Endothelial cell of umbilical vein (primary cell): ENCODE data around the gene FAM219B. TPM values are rescaled to one million over a fixed set of nuclear protein-coding genes. Genes with fewer than 3 reads are reported as not detected.

Experiments
- BruUV-seq: library from RNA; stranded (reverse); fragments of 400-500 nt; replicated peaks from 2 replicates; lab custom pipeline; 2021; lab: Mats Ljungman, UMichigan
- CTCF ChIA-PET: fragments of 300-600, 350-600 bp; sonication (Branson Sonifier 250); formaldehyde crosslinking; loops from one replicate; lab custom pipeline; 2021; ENCODE audit warnings: antibody characterized with exemption, inconsistent platforms; lab: Charles Lee
- POLR2A ChIA-PET: fragments of 300-600, 350-600 bp; sonication (Branson Sonifier 250); formaldehyde crosslinking; loops from one replicate; lab custom pipeline; 2021; ENCODE audit warnings: antibody characterized with exemption, inconsistent platforms; lab: Charles Lee
- DNase-seq: peaks from one replicate; pipeline ENCODE4 v3.0.0-alpha.2; 2011; ENCODE audit warnings: low read depth, low spot score
- FAIRE-seq: peaks from 2 replicates; lab custom pipeline; 2011; peaks lifted over from hg19 to GRCh38; lab: Jason Lieb, UNC
- H2AFZ ChIP-seq: 2 replicates; pipeline ENCODE4 v1.6.0; 2012; ENCODE audit warnings: low read depth, low read length, control low read depth, inconsistent platforms
- H3K27ac ChIP-seq: 2 replicates; pipeline ENCODE4 v1.5.1; 2011; ENCODE audit warnings: low read depth, mild to moderate bottlenecking, control low read depth, low read length, moderate library complexity; ENCODE audit not compliant: insufficient read depth
- H3K27me3 ChIP-seq, 2 experiments: 2 replicates each; pipeline versions ENCODE4 v1.6.0 to v1.6.1; 2011; ENCODE audit warnings: low read length in 2 of 2, mixed read lengths in 1 of 2; ENCODE audit not compliant: control insufficient read depth in 2 of 2, insufficient read depth in 2 of 2
- H3K36me3 ChIP-seq, 2 experiments: 2 replicates in 1 of 2; 3 replicates in 1 of 2; pipeline ENCODE4 v1.5.1; 2011; ENCODE audit warnings: low read length in 2 of 2, mild to moderate bottlenecking in 1 of 2, moderate library complexity in 1 of 2; ENCODE audit not compliant: control insufficient read depth in 2 of 2, insufficient read depth in 2 of 2; ENCODE audit errors: extremely low read depth in 1 of 2
- H3K4me1 ChIP-seq: 3 replicates; pipeline ENCODE4 v1.5.1; 2011; ENCODE audit warnings: mild to moderate bottlenecking, low read length; ENCODE audit not compliant: control insufficient read depth, insufficient read depth; ENCODE audit errors: extremely low read depth
- H3K4me2 ChIP-seq: 2 replicates; pipeline ENCODE4 v1.6.1; 2011; ENCODE audit warnings: low read length, control low read depth, mixed read lengths; ENCODE audit not compliant: insufficient read depth
- H3K4me3 ChIP-seq, 3 experiments: fragments of 200-600 bp in 1 of 3; sonication (generic), shearing (Covaris generic) in 1 of 3; replicated peaks in 1 of 3; 2 replicates each; pipeline ENCODE4 v1.5.1; 2011 to 2016; ENCODE audit warnings: control low read depth in 3 of 3, low read length in 3 of 3, mild to moderate bottlenecking in 2 of 3, inconsistent platforms in 1 of 3, low read depth in 1 of 3, moderate library complexity in 1 of 3; ENCODE audit not compliant: insufficient read depth in 1 of 3
- H3K79me2 ChIP-seq: 2 replicates; pipeline ENCODE4 v1.6.0; 2012; ENCODE audit warnings: low read length, inconsistent platforms; ENCODE audit not compliant: control insufficient read depth, insufficient read depth
- H3K9ac ChIP-seq: replicated peaks from 2 replicates; pipeline ENCODE3; 2011; ENCODE audit warnings: low read length, control low read depth; ENCODE audit not compliant: insufficient read depth; ENCODE audit errors: extremely low read depth
- H3K9me1 ChIP-seq: replicated peaks from 3 replicates; pipeline ENCODE4 v1.6.0; 2011; ENCODE audit warnings: mild to moderate bottlenecking, low read length; ENCODE audit not compliant: control insufficient read depth, insufficient read depth; ENCODE audit errors: extremely low read depth
- H3K9me3 ChIP-seq: replicated peaks from 2 replicates; pipeline ENCODE4 v1.5.1; 2012; ENCODE audit warnings: low read length, inconsistent platforms; ENCODE audit not compliant: control insufficient read depth, insufficient read depth
- H4K20me1 ChIP-seq: replicated peaks from 2 replicates; pipeline ENCODE3; 2011; ENCODE audit warnings: mild to moderate bottlenecking, low read length; ENCODE audit not compliant: control insufficient read depth, insufficient read depth; ENCODE audit errors: extremely low read depth
- CTCF ChIP-seq, 2 donors: IDR thresholded peaks; 1 replicate in 1 of 2; 2 replicates in 1 of 2; pipeline ENCODE4 v1.5.1; 2011; ENCODE audit warnings: low read length in 2 of 2, mild to moderate bottlenecking in 2 of 2, moderate library complexity in 2 of 2, control low read depth in 1 of 2, inconsistent platforms in 1 of 2, low read depth in 1 of 2; ENCODE audit not compliant: insufficient read depth in 1 of 2; ENCODE audit errors: extremely low read depth in 1 of 2
- EZH2 ChIP-seq: IDR thresholded peaks from 2 replicates; pipeline ENCODE4 v1.6.1; 2012; ENCODE audit warnings: borderline replicate concordance, low read depth, mild to moderate bottlenecking, moderate library complexity, low read length, inconsistent platforms; ENCODE audit not compliant: severe bottlenecking
- FOS ChIP-seq: IDR thresholded peaks from 2 replicates; pipeline ENCODE4 v1.6.1; 2011; ENCODE audit warnings: mild to moderate bottlenecking, low read length, moderate library complexity, borderline replicate concordance; ENCODE audit not compliant: insufficient read depth
- GATA2 ChIP-seq: IDR thresholded peaks from 2 replicates; pipeline ENCODE4 v1.7.0; 2011; ENCODE audit warnings: low read depth, mild to moderate bottlenecking, moderate library complexity, mixed read lengths, low read length; ENCODE audit not compliant: insufficient read length, insufficient read depth
- JUN ChIP-seq: IDR thresholded peaks from 2 replicates; pipeline ENCODE4 v1.6.1; 2011; ENCODE audit warnings: borderline replicate concordance, low read depth; ENCODE audit not compliant: insufficient read length, insufficient read depth
- MAX ChIP-seq: IDR thresholded peaks from 2 replicates; pipeline ENCODE4 v1.6.1; 2011; ENCODE audit not compliant: insufficient read depth, insufficient read length
- MYC ChIP-seq: IDR thresholded peaks from one replicate; pipeline ENCODE4 v1.6.1; 2011; ENCODE audit warnings: mild to moderate bottlenecking, low read depth, low read length
- POLR2A ChIP-seq: IDR thresholded peaks from 2 replicates; pipeline ENCODE4 v1.6.1; 2012; ENCODE audit warnings: low read depth, mild to moderate bottlenecking, control low read depth, low read length
- POLR2AphosphoS5 ChIP-seq: IDR thresholded peaks from 2 replicates; pipeline ENCODE4 v1.6.1; 2012; ENCODE audit warnings: low read depth, mild to moderate bottlenecking, control low read depth, low read length, moderate library complexity; ENCODE audit not compliant: insufficient read depth
- dilution Hi-C: fragments of 300-500 bp; cut with MboI; formaldehyde crosslinking; loops from one replicate; pipeline ENCODE4 v1.15.0; 2019; ENCODE audit warnings: low sequenced_read_pairs; ENCODE audit not compliant: extremely low pct_ligation_motif_present
- intact Hi-C: fragments of 100-400 bp; cut with micrococcal nuclease; formaldehyde crosslinking; loops from one replicate; pipeline ENCODE4 v1.10.0; 2022
- polyA plus RNA-seq, 4 experiments: library from polyadenylated mRNA; depleted of rRNA in 3 of 4; stranded (reverse) in 3 of 4; unstranded in 1 of 4; fragments of >200 nt; gene quantifications; 2 replicates each; pipeline versions ENCODE4 v1.2.1 to v1.2.3, GENCODE V29; 2011 to 2012; ENCODE audit warnings: missing spikeins in 1 of 4
- total RNA-seq: library from RNA; stranded (reverse); gene quantifications from 2 replicates; pipeline ENCODE4 v1.2.3, GENCODE V29; 2021

FAM219B gene
- total and polyA plus RNA-seq, 2 donors (not counting 3 experiments of a cell fraction or from before 2014, with no cell fraction given) = 57.7 to 73.0 TPM

GRCh38 chr15:74928771-74929198, 22.1 kb upstream of the FAM219B start:
- intact Hi-C loops (no loop called here), dilution Hi-C loops (no loop called here)
- H3K36me3 ChIP-seq = peaks cover 5 to 11% of the 10 kb centered on the region in 2 experiments
- FAIRE-seq = no peak
- no peak overlapping the region for H3K4me3 ChIP-seq
- H3K9me1 ChIP-seq = no peaks in the 10 kb centered on the region
- POLR2A ChIA-PET = no interaction called here
- H3K9ac ChIP-seq = no peak overlapping the region
- H2AFZ ChIP-seq = no peak overlapping the region
- H4K20me1 ChIP-seq = no peaks in the 10 kb centered on the region
- H3K27me3 ChIP-seq = no peaks in the 10 kb centered on the region
- TF ChIP-seq GATA2 (no peak), POLR2A (no peak), JUN (no peak)
- no peak overlapping the region for H3K27ac ChIP-seq
- H3K4me1 ChIP-seq = no peaks in the 10 kb centered on the region
- peaks cover 45% of the 10 kb centered on the region for H3K79me2 ChIP-seq
- CTCF ChIA-PET = no interaction called here
- DNase-seq = no peak
- H3K4me2 ChIP-seq = no peak overlapping the region
- BruUV-seq = no TSS peak
- H3K9me3 ChIP-seq = no peaks in the 10 kb centered on the region

GRCh38 chr15:74924525-74924924, 17.9 kb upstream of the FAM219B start:
- CTCF ChIA-PET = interaction anchor here (2.1 kb wide), 1 partner anchor 23 kb away, joined by 8 read pairs; no protein-coding TSS in a partner anchor
- H4K20me1 ChIP-seq = no peaks in the 10 kb centered on the region
- H3K9me1 ChIP-seq = no peaks in the 10 kb centered on the region
- FAIRE-seq = no peak
- H3K9me3 ChIP-seq = no peaks in the 10 kb centered on the region
- H3K9ac ChIP-seq = no peak overlapping the region
- POLR2A ChIA-PET = no interaction called here
- no TSS peak for BruUV-seq
- H3K36me3 ChIP-seq = peaks cover 4 to 13% of the 10 kb centered on the region in 2 experiments
- H3K4me2 ChIP-seq = no peak overlapping the region
- intact Hi-C loops = no loop called here
- H3K79me2 ChIP-seq = peaks cover 18% of the 10 kb centered on the region
- TF ChIP-seq MYC = no peak
- no peak for TF ChIP-seq MAX
- TF ChIP-seq POLR2AphosphoS5 = no peak
- no peak for TF ChIP-seq EZH2
- TF ChIP-seq FOS = no peak
- TF ChIP-seq CTCF (IDR thresholded peaks at IDR 0.05; ENCODE audit: extremely low read depth in 1 of 2, insufficient read depth in 1 of 2, low read depth in 1 of 2, low read length in 2 of 2) = no peak
- TF ChIP-seq GATA2 = no peak
- no peak for TF ChIP-seq POLR2A
- no peak for TF ChIP-seq JUN
- H3K27me3 ChIP-seq = no peaks in the 10 kb centered on the region
- dilution Hi-C loops = no loop called here
- H3K4me1 ChIP-seq = peaks cover 3% of the 10 kb centered on the region
- H3K27ac ChIP-seq = no peak overlapping the region
- H3K4me3 ChIP-seq = no peak overlapping the region
- no peak overlapping the region for H2AFZ ChIP-seq
- no peak for DNase-seq
